ENCODE measurements around the gene ALDOB. TPM values are rescaled to one million over a fixed set of nuclear protein-coding genes. Genes with fewer than 3 reads are reported as not detected.

ALDOB gene
- under 1 TPM in 1 of 4 donors, not detected in 3; 0.95 TPM for total RNA-seq

GRCh38 chr9:101435601-101436079 lies at the start of gene ALDOB:
Gene ALDOB, minus strand, starts transcription at chr9:101435774. Its CDS starts 4,887 bp downstream, at chr9:101430887.
- Histone ChIP-seq H3K27ac (no peak within 1 kb of the TSS), H3K9me3 (no peaks in the 10 kb centered on the region), H3K36me3 (no peaks in the 10 kb centered on the region), H3K27me3 (no peaks in the 10 kb centered on the region), H3K4me3 (no peak within 1 kb of the TSS), H3K4me1 (no peaks in the 10 kb centered on the region)
- DNase-seq, result no peak
- intact Hi-C loops (cut with DNase I; ENCODE audit: low total_unique reads), result no loop called here
- no peak for TF ChIP-seq POLR2A (IDR thresholded peaks at IDR 0.05)
- TF ChIP-seq CTCF (IDR thresholded peaks at IDR 0.05), result no peak

- intact Hi-C loops (cut with DNase I; ENCODE audit: low total_unique reads), result no loop called here
- no peaks in the 10 kb centered on the region for H3K36me3 ChIP-seq
- no peak overlapping the region for H3K27ac ChIP-seq
- no peaks in the 10 kb centered on the region for H3K9me3 ChIP-seq
- H3K27me3 ChIP-seq, result no peaks in the 10 kb centered on the region
- DNase-seq, result no peak
- no peaks in the 10 kb centered on the region for H3K4me1 ChIP-seq
- TF ChIP-seq CTCF (IDR thresholded peaks at IDR 0.05) (no peak), POLR2A (IDR thresholded peaks at IDR 0.05) (no peak)
- no peak overlapping the region for H3K4me3 ChIP-seq
These were observed 48.5 kb upstream of the ALDOB start for GRCh38 chr9:101484046-101484445.

- intact Hi-C loops (cut with DNase I; ENCODE audit: low total_unique reads), result no loop called here
- Histone ChIP-seq H3K4me1 (no peaks in the 10 kb centered on the region), H3K4me3 (no peak overlapping the region), H3K36me3 (no peaks in the 10 kb centered on the region), H3K9me3 (no peaks in the 10 kb centered on the region), H3K27me3 (no peaks in the 10 kb centered on the region), H3K27ac (no peak overlapping the region)
- DNase-seq, result no peak
- TF ChIP-seq POLR2A (IDR thresholded peaks at IDR 0.05), result no peak
- TF ChIP-seq CTCF (IDR thresholded peaks at IDR 0.05), result no peak
These were observed 45.7 kb upstream of the ALDOB start for GRCh38 chr9:101481261-101481660.

GRCh38 chr9:101480386-101480785 lies 44.8 kb upstream of the ALDOB start:
- Histone ChIP-seq H3K36me3 (no peaks in the 10 kb centered on the region), H3K4me3 (no peak overlapping the region), H3K27ac (no peak overlapping the region), H3K9me3 (no peaks in the 10 kb centered on the region), H3K27me3 (no peaks in the 10 kb centered on the region), H3K4me1 (no peaks in the 10 kb centered on the region)
- TF ChIP-seq POLR2A (IDR thresholded peaks at IDR 0.05) (no peak), CTCF (IDR thresholded peaks at IDR 0.05) (no peak)
- intact Hi-C loops (cut with DNase I; ENCODE audit: low total_unique reads), result no loop called here
- DNase-seq, result no peak

- DNase-seq, result no peak
- Histone ChIP-seq H3K36me3 (no peaks in the 10 kb centered on the region), H3K4me3 (no peak overlapping the region), H3K9me3 (no peaks in the 10 kb centered on the region), H3K27me3 (no peaks in the 10 kb centered on the region), H3K4me1 (no peaks in the 10 kb centered on the region), H3K27ac (no peak overlapping the region)
- TF ChIP-seq POLR2A (IDR thresholded peaks at IDR 0.05) (no peak), CTCF (IDR thresholded peaks at IDR 0.05) (no peak)
- intact Hi-C loops (cut with DNase I; ENCODE audit: low total_unique reads), result no loop called here
These were observed 43.9 kb upstream of the ALDOB start for GRCh38 chr9:101479338-101480030.

Measured in uterus (tissue), 4 donors.